C4-2B (cell line): Measurements from ENCODE around the gene GSTA3.

Experiments
- CTCF ChIP-seq: fragments of 450-650 bp; conservative IDR thresholded peaks from 2 replicates; pipeline ENCODE4 v1.5.1; 2017; ENCODE audit warnings: mild to moderate bottlenecking
- ZFX ChIP-seq: fragments of 450-650 bp; IDR thresholded peaks from 2 replicates; pipeline ENCODE4 v1.6.1; 2017

- no peak for TF ChIP-seq CTCF
- no peak for TF ChIP-seq ZFX
Measured at GRCh38 chr6:52953911-52954839, 44.7 kb upstream of the GSTA3 start.
